Endodermal cell (in vitro differentiated cells): ENCODE measurements around the gene PDE6B. TPM values are rescaled to one million over a fixed set of nuclear protein-coding genes. Genes with fewer than 3 reads are reported as not detected.

Experiments used
- DNase-seq: peaks from one replicate; pipeline ENCODE4 v3.0.0-alpha.2; 2017
- H3K27ac ChIP-seq: 2 replicates; pipeline ENCODE4 v1.5.1; 2013; ENCODE audit warnings: mild to moderate bottlenecking, low read depth, low read length, moderate library complexity
- H3K27me3 ChIP-seq: 2 replicates; pipeline ENCODE4 v1.6.1; 2013; ENCODE audit warnings: mild to moderate bottlenecking, low read length, moderate library complexity; ENCODE audit not compliant: insufficient read depth, control insufficient read depth, poor library complexity, severe bottlenecking
- H3K36me3 ChIP-seq: 2 replicates; pipeline ENCODE4 v1.7.0; 2013; ENCODE audit warnings: mild to moderate bottlenecking, low read length, moderate library complexity; ENCODE audit not compliant: control insufficient read depth, insufficient read depth
- H3K4me1 ChIP-seq: one replicate; pipeline ENCODE4 v1.7.0; 2013; ENCODE audit warnings: low read length; ENCODE audit not compliant: control insufficient read depth, insufficient read depth
- H3K4me3 ChIP-seq: 2 replicates; pipeline ENCODE4 v1.5.1; 2013; ENCODE audit warnings: mild to moderate bottlenecking, low read length, moderate library complexity
- H3K9ac ChIP-seq: 2 replicates; pipeline ENCODE4 v1.6.1; 2013; ENCODE audit warnings: mild to moderate bottlenecking, low read length, moderate library complexity; ENCODE audit not compliant: poor library complexity, severe bottlenecking; ENCODE audit errors: extremely low read depth
- H3K9me3 ChIP-seq: 2 replicates; pipeline ENCODE4 v1.6.1; 2013; ENCODE audit warnings: mild to moderate bottlenecking, low read length, moderate library complexity; ENCODE audit not compliant: control insufficient read depth
- H3K27ac Mint-ChIP-seq: 2 replicates; pipeline ENCODE4 v1.8.0; 2020; ENCODE audit warnings: mixed read lengths
- H3K27me3 Mint-ChIP-seq: 2 replicates; pipeline ENCODE4 v1.8.0; 2021; ENCODE audit warnings: mild to moderate bottlenecking, mixed read lengths; ENCODE audit not compliant: insufficient read depth
- H3K36me3 Mint-ChIP-seq: 2 replicates; pipeline ENCODE4 v1.8.0; 2020; ENCODE audit warnings: low read depth, mixed read lengths
- H3K4me1 Mint-ChIP-seq: 2 replicates; pipeline ENCODE4 v1.8.0; 2020; ENCODE audit warnings: mixed read lengths
- H3K4me3 Mint-ChIP-seq: 2 replicates; pipeline ENCODE4 v1.8.0; 2020; ENCODE audit warnings: mild to moderate bottlenecking, moderate library complexity, mixed read lengths
- H3K9me3 Mint-ChIP-seq: 2 replicates; pipeline ENCODE4 v1.8.0; 2020; ENCODE audit warnings: mild to moderate bottlenecking, mixed read lengths
- WGBS, 2 experiments: methylation state at CpG; one replicate each; pipeline versions ENCODE4 v1.1.5 to v1.1.7; 2013; ENCODE audit warnings: missing lambda C conversion rate in 2 of 2, mixed read lengths in 1 of 2; ENCODE audit not compliant: insufficient coverage in 1 of 2, insufficient read length in 1 of 2; 5-methylcytosine and 5-hydroxymethylcytosine counted together
- total RNA-seq, 2 donors: library from RNA; stranded (reverse); fragmentation: NEBNext Ultra II Directional in 1 of 2; extraction: Animal tissue kit (Norgen Biotek cat#: 25700) in 1 of 2; gene quantifications; 2 replicates in 1 of 2; 3 replicates in 1 of 2; pipeline ENCODE4 v1.2.1, GENCODE V29; 2021
- TF ChIP-seq, protein P1 (sequence below): fragments of 200-600 bp; sonication (generic); conservative IDR thresholded peaks from 2 replicates; pipeline ENCODE4 v1.5.0; 2021; ENCODE audit warnings: antibody characterized with exemption, mild to moderate bottlenecking

The PDE6B gene
- total RNA-seq, 2 donors from 2014 or later: 12.4 to 14.6 TPM

DNA sequence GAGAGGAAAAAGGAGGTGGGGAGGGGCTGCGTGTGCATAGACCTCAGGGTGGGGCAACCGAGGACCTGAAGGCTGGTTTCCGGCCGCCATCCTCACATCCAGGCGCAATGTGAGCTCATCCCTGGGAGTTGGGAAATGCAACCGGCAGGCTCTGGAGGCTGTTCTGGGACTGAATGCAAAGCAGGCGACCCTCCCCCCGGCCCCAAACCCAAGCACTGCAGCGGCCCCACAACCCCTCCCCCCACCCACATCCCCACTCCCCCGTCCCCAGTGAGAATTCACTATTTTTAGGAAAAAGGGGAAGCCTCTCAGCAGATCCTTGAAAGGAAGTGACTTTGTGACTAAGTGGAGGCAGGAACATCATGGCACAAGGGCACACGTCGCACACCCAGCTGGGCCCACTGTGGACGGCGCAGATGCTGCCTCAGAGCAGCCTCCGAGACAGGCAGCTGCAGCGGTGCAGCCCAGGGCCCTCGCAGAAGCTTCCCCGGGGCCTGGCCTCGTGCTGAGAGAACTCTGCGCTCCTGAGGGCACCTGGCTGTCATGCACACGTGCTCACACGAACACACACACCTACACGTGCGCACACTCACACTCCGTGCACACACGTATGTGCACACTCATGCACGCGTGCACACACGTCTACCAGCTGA is 1.3 kb upstream of the PDE6B start:
- peak; percentile 43 for DNase-seq
- Histone ChIP-seq H3K27ac (no peak overlapping the region), H3K4me3 (no peak overlapping the region), H3K9ac (no peak overlapping the region), H3K9me3 (no peaks in the 10 kb centered on the region), H3K4me1 (peaks cover 3% of the 10 kb centered on the region), H3K36me3 (no peaks in the 10 kb centered on the region), H3K27me3 (peaks cover 5% of the 10 kb centered on the region)
- peaks cover 3% of the 10 kb centered on the region for H3K27me3 Mint-ChIP-seq
- no peaks in the 10 kb centered on the region for H3K9me3 Mint-ChIP-seq
- TF ChIP-seq, protein P1, sequence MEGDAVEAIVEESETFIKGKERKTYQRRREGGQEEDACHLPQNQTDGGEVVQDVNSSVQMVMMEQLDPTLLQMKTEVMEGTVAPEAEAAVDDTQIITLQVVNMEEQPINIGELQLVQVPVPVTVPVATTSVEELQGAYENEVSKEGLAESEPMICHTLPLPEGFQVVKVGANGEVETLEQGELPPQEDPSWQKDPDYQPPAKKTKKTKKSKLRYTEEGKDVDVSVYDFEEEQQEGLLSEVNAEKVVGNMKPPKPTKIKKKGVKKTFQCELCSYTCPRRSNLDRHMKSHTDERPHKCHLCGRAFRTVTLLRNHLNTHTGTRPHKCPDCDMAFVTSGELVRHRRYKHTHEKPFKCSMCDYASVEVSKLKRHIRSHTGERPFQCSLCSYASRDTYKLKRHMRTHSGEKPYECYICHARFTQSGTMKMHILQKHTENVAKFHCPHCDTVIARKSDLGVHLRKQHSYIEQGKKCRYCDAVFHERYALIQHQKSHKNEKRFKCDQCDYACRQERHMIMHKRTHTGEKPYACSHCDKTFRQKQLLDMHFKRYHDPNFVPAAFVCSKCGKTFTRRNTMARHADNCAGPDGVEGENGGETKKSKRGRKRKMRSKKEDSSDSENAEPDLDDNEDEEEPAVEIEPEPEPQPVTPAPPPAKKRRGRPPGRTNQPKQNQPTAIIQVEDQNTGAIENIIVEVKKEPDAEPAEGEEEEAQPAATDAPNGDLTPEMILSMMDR: no peak
- H3K36me3 Mint-ChIP-seq: no peaks in the 10 kb centered on the region
- WGBS, 2 experiments: 88 to 91% methylated on average over 19 to 27 of the region's 29 CpGs
- H3K4me3 Mint-ChIP-seq: no peak overlapping the region
- no peaks in the 10 kb centered on the region for H3K4me1 Mint-ChIP-seq
- H3K27ac Mint-ChIP-seq: no peak overlapping the region

DNA sequence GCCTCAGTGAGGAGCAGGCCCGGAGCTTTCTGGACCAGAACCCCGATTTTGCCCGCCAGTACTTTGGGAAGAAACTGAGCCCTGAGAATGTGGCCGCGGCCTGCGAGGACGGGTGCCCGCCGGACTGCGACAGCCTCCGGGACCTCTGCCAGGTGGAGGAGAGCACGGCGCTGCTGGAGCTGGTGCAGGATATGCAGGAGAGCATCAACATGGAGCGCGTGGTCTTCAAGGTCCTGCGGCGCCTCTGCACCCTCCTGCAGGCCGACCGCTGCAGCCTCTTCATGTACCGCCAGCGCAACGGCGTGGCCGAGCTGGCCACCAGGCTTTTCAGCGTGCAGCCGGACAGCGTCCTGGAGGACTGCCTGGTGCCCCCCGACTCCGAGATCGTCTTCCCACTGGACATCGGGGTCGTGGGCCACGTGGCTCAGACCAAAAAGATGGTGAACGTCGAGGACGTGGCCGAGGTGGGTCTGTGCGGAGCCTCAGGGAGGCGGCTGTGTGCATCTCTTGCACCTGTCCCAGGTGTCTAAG is 323 bp downstream of the PDE6B start:
- Histone ChIP-seq H3K4me3 (no peak overlapping the region), H3K4me1 (peaks cover 3% of the 10 kb centered on the region), H3K36me3 (no peaks in the 10 kb centered on the region), H3K9me3 (no peaks in the 10 kb centered on the region), H3K27me3 (peaks cover 5% of the 10 kb centered on the region), H3K9ac (no peak overlapping the region), H3K27ac (peak overlapping the region; percentile 7)
- TF ChIP-seq, protein P1: no peak
- Mint-ChIP-seq H3K27ac (no peak overlapping the region), H3K4me3 (no peak overlapping the region), H3K4me1 (no peaks in the 10 kb centered on the region), H3K27me3 (peaks cover 3% of the 10 kb centered on the region), H3K9me3 (no peaks in the 10 kb centered on the region), H3K36me3 (no peaks in the 10 kb centered on the region)
- WGBS, 2 experiments: 95 to 96% methylated on average over 32 to 39 of the region's 39 CpGs
- DNase-seq: peak; percentile 42

DNA sequence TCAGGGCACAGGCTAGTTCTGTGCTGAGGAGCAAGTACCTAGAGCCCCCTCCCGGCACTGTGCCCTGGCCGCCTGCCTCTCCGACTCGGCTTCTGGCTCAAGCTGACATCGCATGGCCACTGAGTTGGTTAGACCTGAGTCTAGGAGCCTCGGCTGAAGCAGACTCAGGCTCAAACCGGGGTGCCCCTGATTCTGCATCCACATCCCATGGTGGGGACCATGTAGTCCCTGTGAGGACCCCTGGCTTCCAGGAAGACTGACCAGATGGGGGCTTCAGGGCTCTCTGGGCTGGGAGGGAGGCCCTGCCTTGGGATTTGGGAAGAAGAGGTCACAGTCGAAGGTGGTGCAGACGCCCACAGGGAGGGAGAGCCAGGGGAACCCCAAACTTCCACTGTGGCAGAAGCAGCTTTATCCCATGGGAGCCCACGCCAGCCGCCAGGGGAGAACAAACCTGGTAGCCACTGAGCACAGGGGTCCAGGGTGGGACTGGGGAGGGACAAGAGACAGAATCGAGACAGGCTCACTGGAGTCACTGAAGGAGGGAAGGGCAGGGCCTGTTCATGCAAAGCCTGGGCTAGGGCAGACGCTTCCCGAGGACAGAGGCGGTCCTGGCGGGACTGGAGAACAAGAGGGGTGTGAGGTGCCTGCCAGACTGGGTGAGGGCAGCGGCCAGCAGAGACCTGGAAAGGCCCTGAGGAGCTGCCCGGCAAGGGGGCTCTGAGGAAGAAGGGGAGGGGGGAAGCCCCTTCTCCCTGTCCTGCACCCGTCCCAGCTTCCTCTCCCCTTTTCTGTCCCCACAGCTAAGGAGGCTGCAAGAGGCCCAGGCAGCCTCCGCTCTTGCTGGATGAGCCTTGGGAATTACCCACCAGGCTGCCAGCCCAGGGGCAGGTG is 1.1 kb downstream of the PDE6B start:
- H3K9me3 ChIP-seq: no peaks in the 10 kb centered on the region
- Mint-ChIP-seq H3K27ac (no peak overlapping the region), H3K27me3 (no peaks in the 10 kb centered on the region), H3K9me3 (peaks cover 4% of the 10 kb centered on the region), H3K36me3 (no peaks in the 10 kb centered on the region), H3K4me1 (no peaks in the 10 kb centered on the region), H3K4me3 (no peak overlapping the region)
- peaks cover 3% of the 10 kb centered on the region for H3K4me1 ChIP-seq
- TF ChIP-seq, protein P1: no peak
- WGBS, 2 experiments: 93 to 97% methylated on average over 12 to 19 of the region's 20 CpGs
- no peak overlapping the region for H3K4me3 ChIP-seq
- no peak overlapping the region for H3K9ac ChIP-seq
- H3K27ac ChIP-seq: no peak overlapping the region
- peaks cover 5% of the 10 kb centered on the region for H3K27me3 ChIP-seq
- DNase-seq: peak; percentile 51
- H3K36me3 ChIP-seq: no peaks in the 10 kb centered on the region
